Duodenal mucosa (tissue), 2 donors: Measurements from ENCODE around the gene TOMM5.

Experiments used
- H3K27ac ChIP-seq: one replicate; pipeline ENCODE4 v1.7.0; 2013; ENCODE audit warnings: low read depth, low read length
- H3K27me3 ChIP-seq, 2 donors: one replicate each; pipeline ENCODE4 v1.7.0; 2013; ENCODE audit warnings: low read length in 2 of 2, control low read depth in 1 of 2; ENCODE audit not compliant: insufficient read depth in 2 of 2, control insufficient read depth in 1 of 2
- H3K36me3 ChIP-seq, 2 donors: one replicate each; pipeline ENCODE4 v1.7.0; 2013; ENCODE audit warnings: low read length in 2 of 2, control low read depth in 1 of 2; ENCODE audit not compliant: insufficient read depth in 2 of 2, control insufficient read depth in 1 of 2
- H3K4me1 ChIP-seq, 2 donors: one replicate each; pipeline ENCODE4 v1.7.0; 2013; ENCODE audit warnings: low read length in 2 of 2, control low read depth in 1 of 2; ENCODE audit not compliant: insufficient read depth in 2 of 2, control insufficient read depth in 1 of 2
- H3K4me3 ChIP-seq, 2 donors: one replicate each; pipeline ENCODE4 v1.7.0; 2013; ENCODE audit warnings: low read length in 2 of 2, low read depth in 1 of 2
- H3K9ac ChIP-seq, 2 donors: one replicate each; pipeline ENCODE4 v1.7.0; 2013; ENCODE audit warnings: low read length in 2 of 2, low read depth in 1 of 2
- H3K9me3 ChIP-seq, 2 donors: one replicate each; pipeline ENCODE4 v1.7.0; 2013; ENCODE audit warnings: low read length in 2 of 2, control low read depth in 1 of 2; ENCODE audit not compliant: control insufficient read depth in 1 of 2

Gene TOMM5

DNA sequence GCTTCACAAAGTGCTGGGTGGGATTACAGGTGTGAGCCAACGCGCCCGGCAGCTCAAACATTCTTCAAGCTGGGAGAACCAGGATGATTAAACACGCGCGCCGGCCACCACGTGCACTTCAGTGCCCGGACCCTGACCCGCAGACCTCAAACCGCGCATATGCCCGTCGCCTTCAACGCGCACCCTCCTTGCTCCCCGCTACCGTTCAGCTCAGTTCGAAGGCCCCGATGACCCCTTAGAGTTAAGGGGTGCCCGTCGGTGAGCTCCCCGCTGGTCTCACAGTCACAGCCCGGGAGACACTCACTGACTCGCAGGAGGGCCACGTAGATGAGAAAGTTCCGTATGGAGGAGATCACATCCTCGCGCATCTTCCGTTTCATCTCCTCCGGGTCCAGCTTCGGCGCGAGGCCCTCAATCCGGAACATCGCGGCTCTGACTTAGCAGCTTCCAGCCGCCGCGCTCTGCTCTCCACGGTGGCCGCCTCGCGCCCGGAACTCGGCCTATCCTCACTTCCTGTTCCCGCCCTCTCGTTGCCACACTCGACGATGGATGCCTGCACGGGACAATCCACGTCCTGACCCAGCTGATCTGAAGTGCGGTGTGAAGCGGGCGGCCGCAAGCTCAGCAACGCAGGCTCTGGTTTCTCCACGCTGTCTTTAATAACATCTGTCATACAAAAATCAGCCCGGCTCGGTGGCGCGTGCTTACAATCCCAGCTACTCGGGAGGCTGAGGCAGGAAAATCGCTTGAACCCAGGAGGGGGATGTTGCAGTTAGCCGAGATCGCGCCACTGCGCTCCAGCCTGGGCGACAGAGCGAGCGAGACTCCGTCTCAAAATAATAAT is at the start of gene TOMM5:
TSS of gene TOMM5 (minus strand) at position 490 of the 844 bp plus-strand sequence. CDS start at position 425, 65 bp downstream.
- no peaks in the 10 kb centered on the region for H3K9me3 ChIP-seq
- H3K27me3 ChIP-seq: no peaks in the 10 kb centered on the region
- peak within 1 kb of the TSS; percentile 97 to 100 for H3K4me3 ChIP-seq
- H3K36me3 ChIP-seq: peaks cover 2 to 14% of the 10 kb centered on the region in 2 donors
- H3K4me1 ChIP-seq: peaks cover 26 to 27% of the 10 kb centered on the region in 2 donors
- peak within 1 kb of the TSS; percentile 72 for H3K27ac ChIP-seq
- peak within 1 kb of the TSS; percentile 95 to 96 for H3K9ac ChIP-seq

DNA sequence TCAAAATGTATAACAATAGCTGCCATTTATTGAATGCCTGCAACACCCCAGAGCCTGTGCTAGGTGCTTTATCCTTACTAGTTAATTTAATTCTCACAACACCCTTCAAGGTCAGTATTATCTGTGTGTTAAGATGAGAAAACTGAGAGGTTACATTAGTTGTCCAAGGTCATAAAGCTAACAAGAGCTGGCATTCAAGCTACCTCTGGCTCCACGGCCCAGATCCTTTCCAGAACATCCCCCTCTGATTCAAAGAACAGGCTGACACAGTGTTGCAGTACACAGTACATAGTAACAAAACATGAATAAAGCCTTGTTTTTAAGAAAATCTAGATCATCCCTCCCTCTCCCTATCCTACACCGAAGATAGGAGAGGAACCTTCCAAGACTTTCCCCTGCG is 48.9 kb upstream of the TOMM5 start:
- no peaks in the 10 kb centered on the region for H3K36me3 ChIP-seq
- H3K4me1 ChIP-seq: no peaks in the 10 kb centered on the region
- H3K9ac ChIP-seq: no peak overlapping the region
- H3K4me3 ChIP-seq: no peak overlapping the region
- H3K27me3 ChIP-seq: peaks cover 12 to 15% of the 10 kb centered on the region in 2 donors
- no peak overlapping the region for H3K27ac ChIP-seq
- no peaks in the 10 kb centered on the region for H3K9me3 ChIP-seq

DNA sequence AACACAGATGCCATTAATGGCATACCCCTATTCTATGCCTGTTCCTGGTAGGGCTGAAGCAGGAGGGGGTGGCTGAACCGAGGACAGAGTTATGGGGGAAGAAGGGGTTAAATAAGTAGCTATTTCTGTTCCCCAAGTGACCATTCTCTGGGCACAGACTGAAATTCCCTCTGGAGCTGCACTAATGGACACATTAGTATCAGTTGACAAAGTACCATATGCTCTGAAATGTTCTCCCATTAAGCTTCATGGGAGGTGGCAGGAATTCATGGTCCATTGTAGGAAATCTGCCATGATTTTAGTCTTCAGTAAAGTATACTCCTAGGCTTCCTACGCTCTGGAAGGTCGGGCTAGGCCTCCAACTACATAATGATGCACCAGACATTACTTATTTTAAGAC is 47.8 kb upstream of the TOMM5 start:
- Histone ChIP-seq H3K4me3 (no peak overlapping the region), H3K9ac (no peak overlapping the region), H3K9me3 (no peaks in the 10 kb centered on the region), H3K27me3 (peaks cover 5 to 11% of the 10 kb centered on the region in 2 donors), H3K27ac (no peak overlapping the region), H3K4me1 (no peaks in the 10 kb centered on the region), H3K36me3 (no peaks in the 10 kb centered on the region)

DNA sequence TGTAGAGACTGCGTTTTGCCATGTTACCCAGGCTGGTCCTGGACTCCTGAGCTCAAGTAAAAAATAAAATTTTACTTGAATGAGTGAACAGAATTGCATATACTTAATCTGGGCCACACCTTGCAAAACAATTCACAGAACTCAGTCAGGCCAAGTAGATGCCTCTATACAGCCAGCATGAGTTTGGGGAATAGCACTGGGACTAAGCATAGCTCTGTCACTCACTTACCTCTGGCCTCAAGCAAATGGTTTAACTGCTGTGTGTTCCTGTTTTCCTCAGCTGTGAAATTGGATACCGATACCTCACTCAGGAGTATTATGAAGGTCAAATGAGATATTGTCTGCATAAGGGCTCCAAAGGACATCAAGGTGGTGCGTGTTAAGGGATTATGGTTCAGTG is 47.4 kb upstream of the TOMM5 start:
- H3K36me3 ChIP-seq: no peaks in the 10 kb centered on the region
- no peak overlapping the region for H3K4me3 ChIP-seq
- H3K9ac ChIP-seq: no peak overlapping the region
- no peaks in the 10 kb centered on the region for H3K9me3 ChIP-seq
- H3K27ac ChIP-seq: no peak overlapping the region
- H3K27me3 ChIP-seq: peaks cover 5 to 8% of the 10 kb centered on the region in 2 donors
- no peaks in the 10 kb centered on the region for H3K4me1 ChIP-seq

DNA sequence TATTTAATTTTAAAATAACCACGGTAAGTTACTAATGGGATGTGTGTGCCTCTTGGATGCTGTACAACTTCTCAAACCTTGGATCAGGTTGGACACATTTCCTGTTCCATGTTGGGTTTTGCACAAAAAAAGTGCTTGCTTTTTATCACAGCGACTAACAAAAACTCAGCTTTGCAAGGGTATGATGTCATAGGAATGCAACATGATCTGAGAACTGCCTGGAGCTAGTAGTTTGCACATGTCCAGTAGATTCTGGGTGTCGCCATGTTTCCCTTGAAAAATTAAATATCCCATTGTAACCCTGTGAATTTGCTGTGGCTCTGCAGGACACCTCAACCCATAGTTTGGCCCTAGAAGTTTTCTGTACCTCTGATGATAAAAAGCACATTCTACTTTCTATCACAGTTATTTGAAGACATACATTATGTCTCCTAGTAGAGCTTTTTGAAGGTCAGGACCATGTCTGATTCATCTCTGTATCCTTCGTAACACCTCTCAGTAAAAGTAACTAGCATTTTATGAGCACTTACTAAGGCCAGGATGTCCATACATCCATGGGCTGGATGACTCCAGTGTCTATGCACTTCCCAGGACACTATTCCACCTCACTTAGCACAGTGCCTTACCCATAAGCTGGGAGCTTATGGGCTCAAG is 46.8 kb upstream of the TOMM5 start:
- Histone ChIP-seq H3K4me1 (no peaks in the 10 kb centered on the region), H3K9me3 (no peaks in the 10 kb centered on the region), H3K36me3 (no peaks in the 10 kb centered on the region), H3K27me3 (peaks cover 4 to 5% of the 10 kb centered on the region in 2 donors), H3K9ac (no peak overlapping the region), H3K27ac (no peak overlapping the region), H3K4me3 (no peak overlapping the region)

DNA sequence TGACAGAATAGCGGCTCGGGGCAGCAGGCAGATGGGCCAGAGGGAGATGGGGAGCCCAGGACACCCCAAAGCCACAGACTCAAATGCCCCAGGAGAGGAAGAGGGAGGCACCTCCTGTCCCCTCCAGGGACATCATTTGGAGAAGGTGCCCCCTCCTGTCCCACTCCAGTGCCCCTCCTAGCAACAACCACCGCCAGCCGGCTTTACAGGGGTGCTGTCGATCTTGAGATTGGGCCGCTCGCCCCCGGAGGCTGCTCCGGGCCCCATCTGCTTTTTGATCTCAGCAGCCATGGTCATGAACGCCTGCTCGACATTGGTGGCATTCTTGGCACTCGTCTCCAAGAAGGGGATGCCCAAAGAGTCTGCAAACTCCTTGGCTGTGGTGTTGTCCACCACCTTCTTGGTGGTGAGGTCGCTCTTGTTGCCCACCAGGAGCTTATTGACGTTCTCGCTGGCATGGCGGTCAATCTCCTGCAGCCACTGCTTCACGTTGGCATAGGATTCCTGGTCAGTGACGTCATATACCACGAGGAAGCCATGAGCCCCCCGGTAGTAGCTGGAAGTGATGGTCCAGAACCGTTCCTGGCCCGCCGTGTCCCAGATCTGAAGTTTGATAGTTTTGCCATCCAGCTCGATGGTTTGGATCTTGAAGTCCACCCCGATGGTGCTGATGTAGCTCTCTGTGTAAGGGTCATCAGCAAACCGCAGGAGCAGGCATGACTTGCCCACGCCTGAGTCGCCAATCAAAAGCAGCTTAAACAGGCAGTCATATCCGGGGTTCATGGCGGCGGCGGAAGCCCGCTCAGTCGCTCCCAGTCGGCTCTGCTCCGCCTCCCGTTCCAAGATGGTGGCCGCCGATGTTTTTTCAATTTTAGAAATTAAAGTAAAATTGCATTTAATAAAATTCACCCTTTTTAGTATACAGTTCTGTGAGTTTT is 44.4 kb upstream of the TOMM5 start:
- Histone ChIP-seq H3K27ac (no peak overlapping the region), H3K9ac (no peak overlapping the region), H3K36me3 (no peaks in the 10 kb centered on the region), H3K27me3 (peaks cover under 1 to 1% of the 10 kb centered on the region in 2 donors), H3K4me1 (no peaks in the 10 kb centered on the region), H3K9me3 (no peaks in the 10 kb centered on the region), H3K4me3 (no peak overlapping the region)

DNA sequence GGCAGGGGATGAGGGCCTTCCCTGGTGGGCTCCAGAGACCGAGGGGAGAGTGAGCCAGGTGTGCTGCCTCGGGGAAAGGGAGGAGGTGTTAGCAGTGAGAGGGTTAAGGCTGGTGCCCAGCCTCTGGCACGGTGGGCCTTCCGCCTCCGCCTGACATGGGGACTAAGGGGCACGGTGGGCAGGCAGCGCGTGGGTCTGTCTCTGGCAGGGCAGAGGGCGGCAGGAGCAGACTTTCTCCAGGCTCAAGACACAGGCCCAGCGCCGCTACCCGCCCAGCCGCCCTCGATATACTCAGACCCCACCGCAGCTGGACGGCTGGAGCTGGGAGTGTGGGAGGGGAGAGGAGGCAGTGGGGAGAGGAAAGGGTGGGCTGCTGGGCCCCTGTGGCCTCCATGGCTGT is 43.4 kb upstream of the TOMM5 start:
- no peaks in the 10 kb centered on the region for H3K9me3 ChIP-seq
- no peaks in the 10 kb centered on the region for H3K4me1 ChIP-seq
- H3K36me3 ChIP-seq: no peaks in the 10 kb centered on the region
- no peak overlapping the region for H3K4me3 ChIP-seq
- no peak overlapping the region for H3K9ac ChIP-seq
- no peak overlapping the region for H3K27ac ChIP-seq
- no peaks in the 10 kb centered on the region for H3K27me3 ChIP-seq

DNA sequence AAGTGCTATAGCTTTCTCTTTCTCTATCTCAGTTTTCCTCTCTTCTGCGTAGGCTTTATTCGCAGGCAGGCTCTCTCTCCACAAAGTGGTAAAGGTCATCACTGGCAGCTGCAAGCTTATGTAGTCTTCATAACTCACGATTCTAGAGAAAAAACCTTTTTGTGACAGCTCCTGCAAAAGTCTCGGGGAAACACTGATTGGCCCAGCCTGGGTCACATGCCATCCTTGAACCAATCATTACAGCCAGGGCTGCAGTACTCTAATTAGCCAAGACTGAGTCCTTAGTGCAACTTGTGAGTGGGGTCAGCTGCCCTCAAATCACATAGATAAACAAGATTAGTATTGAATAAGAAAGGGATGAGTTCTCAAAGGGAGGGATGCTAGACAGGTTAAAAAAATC is 40.1 kb upstream of the TOMM5 start:
- Histone ChIP-seq H3K36me3 (no peaks in the 10 kb centered on the region), H3K4me1 (no peaks in the 10 kb centered on the region), H3K9me3 (no peaks in the 10 kb centered on the region), H3K27ac (no peak overlapping the region), H3K9ac (no peak overlapping the region), H3K27me3 (no peaks in the 10 kb centered on the region), H3K4me3 (no peak overlapping the region)

DNA sequence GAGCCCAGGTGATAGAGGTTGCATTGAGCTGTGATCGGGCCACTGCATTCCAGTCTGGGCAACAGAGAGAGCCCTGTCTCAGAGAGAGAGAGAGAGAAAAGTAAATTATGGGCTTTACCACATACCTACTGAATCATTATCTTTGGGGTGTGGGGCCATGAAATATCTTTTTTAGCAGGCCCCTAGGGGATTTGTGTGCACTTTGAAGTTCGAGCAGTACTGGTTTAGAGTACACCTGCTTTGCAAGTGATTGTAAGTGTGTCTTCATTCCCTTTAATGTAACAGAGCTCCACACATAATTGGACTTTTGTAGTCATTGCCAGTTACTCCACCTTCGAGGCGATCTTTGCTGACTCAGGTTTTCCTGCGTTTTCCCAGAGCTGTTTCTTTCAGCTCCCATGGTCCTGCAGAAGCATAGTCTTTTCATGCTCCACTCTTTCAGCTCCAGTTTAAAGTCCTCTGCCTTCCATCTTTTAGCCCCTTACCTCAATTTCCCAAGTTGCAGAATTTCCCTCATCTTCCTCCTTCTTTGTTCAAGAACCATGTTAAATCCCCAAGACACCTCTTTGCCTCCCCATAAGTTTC is 34.4 kb upstream of the TOMM5 start:
- H3K9me3 ChIP-seq: no peaks in the 10 kb centered on the region
- no peak overlapping the region for H3K27ac ChIP-seq
- H3K36me3 ChIP-seq: no peaks in the 10 kb centered on the region
- no peak overlapping the region for H3K9ac ChIP-seq
- H3K27me3 ChIP-seq: no peaks in the 10 kb centered on the region
- no peaks in the 10 kb centered on the region for H3K4me1 ChIP-seq
- no peak overlapping the region for H3K4me3 ChIP-seq
